Tibial nerve (tissue), 4 donors: ENCODE measurements around the gene IQSEC3.

Experiments
- EP300 ChIP-seq, 2 donors: sonication (generic); formaldehyde crosslinking; IDR thresholded peaks; one replicate each; pipeline ENCODE4 v1.6.1; 2017; ENCODE audit warnings: antibody characterized with exemption in 2 of 2, mild to moderate bottlenecking in 1 of 2
- POLR2A ChIP-seq, 2 donors: fragments of 450-650 bp; IDR thresholded peaks; one replicate each; pipeline ENCODE4 v1.6.1; 2017; ENCODE audit warnings: antibody characterized with exemption in 2 of 2, mild to moderate bottlenecking in 2 of 2, moderate library complexity in 2 of 2
- TF ChIP-seq, protein P1 (sequence below), 5 experiments: fragments of 200-600 bp in 3 of 5; fragments of 450-650 bp in 2 of 5; sonication (generic) in 3 of 5; IDR thresholded peaks; one replicate each; pipeline ENCODE4 v1.5.1; 2016 to 2019; ENCODE audit warnings: antibody characterized with exemption in 5 of 5, mild to moderate bottlenecking in 3 of 5, moderate library complexity in 2 of 5

- TF ChIP-seq, protein P1, sequence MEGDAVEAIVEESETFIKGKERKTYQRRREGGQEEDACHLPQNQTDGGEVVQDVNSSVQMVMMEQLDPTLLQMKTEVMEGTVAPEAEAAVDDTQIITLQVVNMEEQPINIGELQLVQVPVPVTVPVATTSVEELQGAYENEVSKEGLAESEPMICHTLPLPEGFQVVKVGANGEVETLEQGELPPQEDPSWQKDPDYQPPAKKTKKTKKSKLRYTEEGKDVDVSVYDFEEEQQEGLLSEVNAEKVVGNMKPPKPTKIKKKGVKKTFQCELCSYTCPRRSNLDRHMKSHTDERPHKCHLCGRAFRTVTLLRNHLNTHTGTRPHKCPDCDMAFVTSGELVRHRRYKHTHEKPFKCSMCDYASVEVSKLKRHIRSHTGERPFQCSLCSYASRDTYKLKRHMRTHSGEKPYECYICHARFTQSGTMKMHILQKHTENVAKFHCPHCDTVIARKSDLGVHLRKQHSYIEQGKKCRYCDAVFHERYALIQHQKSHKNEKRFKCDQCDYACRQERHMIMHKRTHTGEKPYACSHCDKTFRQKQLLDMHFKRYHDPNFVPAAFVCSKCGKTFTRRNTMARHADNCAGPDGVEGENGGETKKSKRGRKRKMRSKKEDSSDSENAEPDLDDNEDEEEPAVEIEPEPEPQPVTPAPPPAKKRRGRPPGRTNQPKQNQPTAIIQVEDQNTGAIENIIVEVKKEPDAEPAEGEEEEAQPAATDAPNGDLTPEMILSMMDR (IDR thresholded peaks at IDR 0.05): no peak
- no peak for TF ChIP-seq POLR2A (IDR thresholded peaks at IDR 0.05)
- TF ChIP-seq EP300 (IDR thresholded peaks at IDR 0.05): no peak
Observed at GRCh38 chr12:164207-164606, 97.6 kb downstream of the IQSEC3 start.
